Caco-2 (cell line): ENCODE results near the gene PPP1R12B. TPM values are rescaled to one million over a fixed set of nuclear protein-coding genes. Genes with fewer than 3 reads are reported as not detected.

Experiments used
- BruUV-seq: library from RNA; stranded (reverse); fragments of 400-500 nt; replicated peaks from 2 replicates; lab custom pipeline; 2021; lab: Mats Ljungman, UMichigan
- CTCF ChIA-PET: fragments of 300-600 bp; sonication (Branson Sonifier 250); formaldehyde crosslinking; loops from one replicate; lab custom pipeline; 2022; ENCODE audit warnings: antibody characterized with exemption; lab: Charles Lee
- POLR2A ChIA-PET: fragments of 300-600 bp; sonication (Branson Sonifier 250); formaldehyde crosslinking; loops from one replicate; lab custom pipeline; 2022; ENCODE audit warnings: antibody characterized with exemption; lab: Charles Lee
- DNase-seq, 2 experiments: peaks; one replicate each; pipeline versions ENCODE4 v3.0.0 to v3.0.0-alpha.2; 2020 to 2022
- H3K27me3 ChIP-seq: replicated peaks from 2 replicates; pipeline ENCODE4 v1.6.0; 2011; ENCODE audit warnings: low read length; ENCODE audit not compliant: control insufficient read depth, insufficient read depth
- H3K36me3 ChIP-seq: 2 replicates; pipeline ENCODE4 v1.5.1; 2011; ENCODE audit warnings: low read length; ENCODE audit not compliant: control insufficient read depth, insufficient read depth
- H3K4me1 ChIP-seq: fragments of 250-450 bp; sonication (Bioruptor Pico); 2 replicates; pipeline ENCODE4 v1.5.1; 2020; ENCODE audit warnings: mild to moderate bottlenecking
- H3K4me3 ChIP-seq: 2 replicates; pipeline ENCODE4 v1.5.1; 2011; ENCODE audit warnings: low read depth, mild to moderate bottlenecking, control low read depth, low read length
- H3K9me3 ChIP-seq: fragments of 250-450 bp; sonication (Bioruptor Pico); 2 replicates; pipeline ENCODE4 v1.5.1; 2020; ENCODE audit warnings: mild to moderate bottlenecking, moderate library complexity
- H3K27ac Mint-ChIP-seq: one replicate; pipeline ENCODE4 v1.8.0; 2022; ENCODE audit warnings: mixed read lengths; ENCODE audit not compliant: unreplicated experiment
- H3K27me3 Mint-ChIP-seq: one replicate; pipeline ENCODE4 v1.8.0; 2022; ENCODE audit warnings: mixed read lengths; ENCODE audit not compliant: insufficient read depth, unreplicated experiment
- H3K36me3 Mint-ChIP-seq: one replicate; pipeline ENCODE4 v1.8.0; 2022; ENCODE audit warnings: mild to moderate bottlenecking, mixed read lengths; ENCODE audit not compliant: insufficient read depth, unreplicated experiment
- H3K4me1 Mint-ChIP-seq: one replicate; pipeline ENCODE4 v1.8.0; 2022; ENCODE audit warnings: low read depth, mixed read lengths; ENCODE audit not compliant: unreplicated experiment
- H3K4me3 Mint-ChIP-seq: one replicate; pipeline ENCODE4 v1.8.0; 2022; ENCODE audit warnings: mild to moderate bottlenecking, moderate library complexity, mixed read lengths; ENCODE audit not compliant: unreplicated experiment
- H3K9me3 Mint-ChIP-seq: one replicate; pipeline ENCODE4 v1.8.0; 2022; ENCODE audit warnings: mixed read lengths; ENCODE audit not compliant: unreplicated experiment
- intact Hi-C: fragments of 100-400 bp; cut with micrococcal nuclease; formaldehyde crosslinking; loops from one replicate; pipeline ENCODE4 v1.10.0; 2022; ENCODE audit not compliant: unreplicated experiment
- total RNA-seq: library from RNA; stranded (reverse); gene quantifications from 2 replicates; pipeline ENCODE4 v1.2.3, GENCODE V29; 2022
- TF ChIP-seq, protein P1 (sequence below), 2 experiments: fragments of 200-600 bp in 1 of 2; IDR thresholded peaks; 1 replicate in 1 of 2; 2 replicates in 1 of 2; pipeline versions ENCODE4 v1.5.1 to v1.8.0; 2011 to 2022; ENCODE audit warnings: antibody characterized with exemption in 1 of 2, control low read depth in 1 of 2, inconsistent platforms in 1 of 2, low read depth in 1 of 2, low read length in 1 of 2, mild to moderate bottlenecking in 1 of 2, moderate library complexity in 1 of 2; ENCODE audit not compliant: insufficient read depth in 1 of 2, severe bottlenecking in 1 of 2, unreplicated experiment in 1 of 2

The PPP1R12B gene
- total RNA-seq, 1 experiment from 2014 or later: 16.4 TPM

DNA sequence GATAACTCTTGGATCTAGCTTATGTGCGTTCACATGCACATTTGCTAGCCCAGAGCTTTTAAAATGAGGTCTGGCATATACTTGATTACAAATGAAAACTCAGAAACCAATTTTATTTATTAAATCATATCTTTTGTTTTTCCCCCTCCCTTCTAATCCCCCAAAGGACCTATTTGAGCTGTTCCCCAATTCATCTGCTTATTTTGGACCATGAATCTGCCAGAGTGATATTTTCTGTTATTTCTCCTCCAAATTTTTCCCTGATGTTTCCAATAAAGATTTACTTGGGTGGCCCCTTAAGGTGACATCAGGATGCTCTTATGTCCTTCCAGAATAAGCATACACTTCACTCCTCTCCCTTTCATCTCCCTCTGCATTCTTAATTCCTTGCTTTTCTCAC, 238.4 kb downstream of the PPP1R12B start:
- no peaks in the 10 kb centered on the region for H3K9me3 Mint-ChIP-seq
- BruUV-seq: no TSS peak
- Histone ChIP-seq H3K9me3 (no peaks in the 10 kb centered on the region), H3K36me3 (no peaks in the 10 kb centered on the region), H3K27me3 (no peaks in the 10 kb centered on the region), H3K4me1 (peaks cover 21% of the 10 kb centered on the region), H3K4me3 (no peak overlapping the region)
- ChIA-PET POLR2A (no interaction called here), CTCF (interaction anchor here (1.4 kb wide), 1 partner anchor 13 kb away, joined by 5 read pairs; no protein-coding TSS in a partner anchor)
- TF ChIP-seq, protein P1, sequence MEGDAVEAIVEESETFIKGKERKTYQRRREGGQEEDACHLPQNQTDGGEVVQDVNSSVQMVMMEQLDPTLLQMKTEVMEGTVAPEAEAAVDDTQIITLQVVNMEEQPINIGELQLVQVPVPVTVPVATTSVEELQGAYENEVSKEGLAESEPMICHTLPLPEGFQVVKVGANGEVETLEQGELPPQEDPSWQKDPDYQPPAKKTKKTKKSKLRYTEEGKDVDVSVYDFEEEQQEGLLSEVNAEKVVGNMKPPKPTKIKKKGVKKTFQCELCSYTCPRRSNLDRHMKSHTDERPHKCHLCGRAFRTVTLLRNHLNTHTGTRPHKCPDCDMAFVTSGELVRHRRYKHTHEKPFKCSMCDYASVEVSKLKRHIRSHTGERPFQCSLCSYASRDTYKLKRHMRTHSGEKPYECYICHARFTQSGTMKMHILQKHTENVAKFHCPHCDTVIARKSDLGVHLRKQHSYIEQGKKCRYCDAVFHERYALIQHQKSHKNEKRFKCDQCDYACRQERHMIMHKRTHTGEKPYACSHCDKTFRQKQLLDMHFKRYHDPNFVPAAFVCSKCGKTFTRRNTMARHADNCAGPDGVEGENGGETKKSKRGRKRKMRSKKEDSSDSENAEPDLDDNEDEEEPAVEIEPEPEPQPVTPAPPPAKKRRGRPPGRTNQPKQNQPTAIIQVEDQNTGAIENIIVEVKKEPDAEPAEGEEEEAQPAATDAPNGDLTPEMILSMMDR (IDR thresholded peaks at IDR 0.05; ENCODE audit: insufficient read depth in 1 of 2, low read depth in 1 of 2, low read length in 1 of 2, severe bottlenecking in 1 of 2, unreplicated experiment in 1 of 2): no peak
- peak overlapping the region; percentile 88 for H3K27ac Mint-ChIP-seq
- H3K4me3 Mint-ChIP-seq: no peak overlapping the region
- peaks cover 6% of the 10 kb centered on the region for H3K36me3 Mint-ChIP-seq
- H3K27me3 Mint-ChIP-seq: no peaks in the 10 kb centered on the region
- peaks cover 20% of the 10 kb centered on the region for H3K4me1 Mint-ChIP-seq
- intact Hi-C loops: no loop called here
- DNase-seq: no peak

DNA sequence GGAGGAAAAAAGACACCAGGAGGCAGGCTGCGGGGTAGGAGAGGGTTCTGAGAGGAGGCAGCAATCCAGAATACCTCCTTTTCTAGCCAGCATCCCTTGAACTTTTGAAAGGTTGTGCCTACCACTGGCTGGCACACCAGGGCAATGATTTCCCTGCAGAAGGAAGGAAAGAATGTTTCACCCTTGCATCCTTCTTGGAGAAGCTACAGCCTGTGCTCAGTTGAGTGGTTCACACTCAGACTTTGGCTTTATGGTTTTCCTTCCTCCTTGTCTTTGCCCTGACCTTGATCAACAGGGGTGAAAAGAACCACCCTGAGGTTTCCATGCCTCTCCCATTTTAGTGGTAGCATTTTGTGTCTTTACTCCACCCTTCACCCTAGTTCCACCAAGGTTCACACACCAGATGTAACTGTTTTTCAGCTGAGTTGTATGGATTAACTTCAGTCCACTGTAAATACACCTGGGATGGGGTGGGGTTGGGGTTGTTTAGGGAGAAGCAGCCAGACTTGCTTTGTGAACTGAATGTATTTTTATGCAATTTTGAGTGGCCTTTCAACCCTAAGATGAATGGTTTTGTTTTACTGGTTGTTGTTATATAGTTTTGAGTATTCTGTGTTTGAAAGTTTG, 239.5 kb downstream of the PPP1R12B start:
- intact Hi-C loops: no loop called here
- TF ChIP-seq, protein P1 (IDR thresholded peaks at IDR 0.05; ENCODE audit: insufficient read depth in 1 of 2, low read depth in 1 of 2, low read length in 1 of 2, severe bottlenecking in 1 of 2, unreplicated experiment in 1 of 2): no peak

GRCh38 chr1:202588503-202589189, 240.1 kb downstream of the PPP1R12B start:
- no peak overlapping the region for H3K4me3 Mint-ChIP-seq
- H3K36me3 Mint-ChIP-seq: peaks cover 6% of the 10 kb centered on the region
- H3K4me1 ChIP-seq: peaks cover 21% of the 10 kb centered on the region
- CTCF ChIA-PET: interaction anchor here (0.6 kb wide), 1 partner anchor 128 kb away, joined by 3 read pairs; no protein-coding TSS in a partner anchor
- no peaks in the 10 kb centered on the region for H3K36me3 ChIP-seq
- no peaks in the 10 kb centered on the region for H3K27me3 Mint-ChIP-seq
- H3K4me1 Mint-ChIP-seq: peaks cover 20% of the 10 kb centered on the region
- H3K27me3 ChIP-seq: no peaks in the 10 kb centered on the region
- BruUV-seq: no TSS peak
- POLR2A ChIA-PET: no interaction called here
- no peak for DNase-seq
- TF ChIP-seq, protein P1 (IDR thresholded peaks at IDR 0.05; ENCODE audit: insufficient read depth in 1 of 2, low read depth in 1 of 2, low read length in 1 of 2, severe bottlenecking in 1 of 2, unreplicated experiment in 1 of 2): no peak
- intact Hi-C loops: no loop called here
- H3K9me3 Mint-ChIP-seq: no peaks in the 10 kb centered on the region
- no peaks in the 10 kb centered on the region for H3K9me3 ChIP-seq
- H3K27ac Mint-ChIP-seq: peak overlapping the region; percentile 88
- H3K4me3 ChIP-seq: no peak overlapping the region

More for the DNA sequence above, 239.5 kb downstream of the PPP1R12B start:
- H3K9me3 ChIP-seq: no peaks in the 10 kb centered on the region
- no peak overlapping the region for H3K4me3 ChIP-seq
- H3K4me1 ChIP-seq: peaks cover 21% of the 10 kb centered on the region
- no TSS peak for BruUV-seq
- DNase-seq: no peak
- Mint-ChIP-seq H3K27me3 (no peaks in the 10 kb centered on the region), H3K36me3 (peaks cover 6% of the 10 kb centered on the region), H3K4me1 (peaks cover 20% of the 10 kb centered on the region), H3K27ac (peak overlapping the region; percentile 88), H3K9me3 (no peaks in the 10 kb centered on the region), H3K4me3 (peak overlapping the region; percentile 6)
- H3K36me3 ChIP-seq: no peaks in the 10 kb centered on the region
- ChIA-PET POLR2A (no interaction called here), CTCF (no interaction called here)
- H3K27me3 ChIP-seq: no peaks in the 10 kb centered on the region
